ENCODE measurements around the gene FUT7.

DNA sequence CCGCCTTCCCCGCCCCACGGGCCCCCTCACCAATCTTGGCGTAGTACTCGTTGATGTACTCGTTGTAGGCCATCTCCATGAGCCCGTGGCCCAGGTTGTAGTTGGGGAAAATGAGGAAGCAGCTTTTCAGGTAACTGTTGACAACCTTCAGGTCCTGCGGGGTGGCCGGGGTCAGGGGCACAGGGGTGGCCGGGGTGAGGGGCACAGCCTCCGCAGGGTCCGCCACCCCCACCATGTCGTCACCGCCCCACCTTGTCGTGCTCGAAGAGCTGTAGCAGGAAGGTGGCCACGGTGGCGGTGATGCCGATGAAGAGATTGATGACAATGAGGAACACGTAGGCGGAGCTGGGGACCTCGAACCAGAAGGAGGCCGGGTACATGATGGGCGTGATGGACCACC, 20.7 kb downstream of the FUT7 start:
- TF ChIP-seq POLR2AphosphoS5 (IDR thresholded peaks at IDR 0.05; ENCODE audit: low read depth, low read length) = no peak
- no peak for TF ChIP-seq POLR2A (IDR thresholded peaks at IDR 0.05; ENCODE audit: low read depth, low read length)

Measured in GM12891 (cell line).